Endodermal cell (in vitro differentiated cells): Measurements from ENCODE around the gene TBC1D25. TPM values are rescaled to one million over a fixed set of nuclear protein-coding genes. Genes with fewer than 3 reads are reported as not detected.

Source experiments
- DNase-seq: peaks from one replicate; pipeline ENCODE4 v3.0.0-alpha.2; 2017
- H3K27ac ChIP-seq: 2 replicates; pipeline ENCODE4 v1.5.1; 2013; ENCODE audit warnings: mild to moderate bottlenecking, low read depth, low read length, moderate library complexity
- H3K27me3 ChIP-seq: 2 replicates; pipeline ENCODE4 v1.6.1; 2013; ENCODE audit warnings: mild to moderate bottlenecking, low read length, moderate library complexity; ENCODE audit not compliant: insufficient read depth, control insufficient read depth, poor library complexity, severe bottlenecking
- H3K36me3 ChIP-seq: 2 replicates; pipeline ENCODE4 v1.7.0; 2013; ENCODE audit warnings: mild to moderate bottlenecking, low read length, moderate library complexity; ENCODE audit not compliant: control insufficient read depth, insufficient read depth
- H3K4me1 ChIP-seq: one replicate; pipeline ENCODE4 v1.7.0; 2013; ENCODE audit warnings: low read length; ENCODE audit not compliant: control insufficient read depth, insufficient read depth
- H3K4me3 ChIP-seq: 2 replicates; pipeline ENCODE4 v1.5.1; 2013; ENCODE audit warnings: mild to moderate bottlenecking, low read length, moderate library complexity
- H3K9ac ChIP-seq: 2 replicates; pipeline ENCODE4 v1.6.1; 2013; ENCODE audit warnings: mild to moderate bottlenecking, low read length, moderate library complexity; ENCODE audit not compliant: poor library complexity, severe bottlenecking; ENCODE audit errors: extremely low read depth
- H3K9me3 ChIP-seq: 2 replicates; pipeline ENCODE4 v1.6.1; 2013; ENCODE audit warnings: mild to moderate bottlenecking, low read length, moderate library complexity; ENCODE audit not compliant: control insufficient read depth
- H3K27ac Mint-ChIP-seq: 2 replicates; pipeline ENCODE4 v1.8.0; 2020; ENCODE audit warnings: mixed read lengths
- H3K27me3 Mint-ChIP-seq: 2 replicates; pipeline ENCODE4 v1.8.0; 2021; ENCODE audit warnings: mild to moderate bottlenecking, mixed read lengths; ENCODE audit not compliant: insufficient read depth
- H3K36me3 Mint-ChIP-seq: 2 replicates; pipeline ENCODE4 v1.8.0; 2020; ENCODE audit warnings: low read depth, mixed read lengths
- H3K4me1 Mint-ChIP-seq: 2 replicates; pipeline ENCODE4 v1.8.0; 2020; ENCODE audit warnings: mixed read lengths
- H3K4me3 Mint-ChIP-seq: 2 replicates; pipeline ENCODE4 v1.8.0; 2020; ENCODE audit warnings: mild to moderate bottlenecking, moderate library complexity, mixed read lengths
- H3K9me3 Mint-ChIP-seq: 2 replicates; pipeline ENCODE4 v1.8.0; 2020; ENCODE audit warnings: mild to moderate bottlenecking, mixed read lengths
- WGBS, 2 experiments: methylation state at CpG; one replicate each; pipeline versions ENCODE4 v1.1.5 to v1.1.7; 2013; ENCODE audit warnings: missing lambda C conversion rate in 2 of 2, mixed read lengths in 1 of 2; ENCODE audit not compliant: insufficient coverage in 1 of 2, insufficient read length in 1 of 2; 5-methylcytosine and 5-hydroxymethylcytosine counted together
- total RNA-seq, 2 donors: library from RNA; stranded (reverse); fragmentation: NEBNext Ultra II Directional in 1 of 2; extraction: Animal tissue kit (Norgen Biotek cat#: 25700) in 1 of 2; gene quantifications; 2 replicates in 1 of 2; 3 replicates in 1 of 2; pipeline ENCODE4 v1.2.1, GENCODE V29; 2021
- TF ChIP-seq, protein P1 (sequence below): fragments of 200-600 bp; sonication (generic); conservative IDR thresholded peaks from 2 replicates; pipeline ENCODE4 v1.5.0; 2021; ENCODE audit warnings: antibody characterized with exemption, mild to moderate bottlenecking

The TBC1D25 gene
- total RNA-seq, 2 donors from 2014 or later: 7.0 to 7.6 TPM

GRCh38 chrX:48574270-48575266, 35.1 kb downstream of the TBC1D25 start, which contains the start of gene RBM3:
RBM3 (plus strand) TSS chrX:48574484; CDS start chrX:48575181, 697 bp downstream.
- H3K36me3 Mint-ChIP-seq: peaks cover 41% of the 10 kb centered on the region
- peaks cover 73% of the 10 kb centered on the region for H3K9me3 Mint-ChIP-seq
- TF ChIP-seq, protein P1, sequence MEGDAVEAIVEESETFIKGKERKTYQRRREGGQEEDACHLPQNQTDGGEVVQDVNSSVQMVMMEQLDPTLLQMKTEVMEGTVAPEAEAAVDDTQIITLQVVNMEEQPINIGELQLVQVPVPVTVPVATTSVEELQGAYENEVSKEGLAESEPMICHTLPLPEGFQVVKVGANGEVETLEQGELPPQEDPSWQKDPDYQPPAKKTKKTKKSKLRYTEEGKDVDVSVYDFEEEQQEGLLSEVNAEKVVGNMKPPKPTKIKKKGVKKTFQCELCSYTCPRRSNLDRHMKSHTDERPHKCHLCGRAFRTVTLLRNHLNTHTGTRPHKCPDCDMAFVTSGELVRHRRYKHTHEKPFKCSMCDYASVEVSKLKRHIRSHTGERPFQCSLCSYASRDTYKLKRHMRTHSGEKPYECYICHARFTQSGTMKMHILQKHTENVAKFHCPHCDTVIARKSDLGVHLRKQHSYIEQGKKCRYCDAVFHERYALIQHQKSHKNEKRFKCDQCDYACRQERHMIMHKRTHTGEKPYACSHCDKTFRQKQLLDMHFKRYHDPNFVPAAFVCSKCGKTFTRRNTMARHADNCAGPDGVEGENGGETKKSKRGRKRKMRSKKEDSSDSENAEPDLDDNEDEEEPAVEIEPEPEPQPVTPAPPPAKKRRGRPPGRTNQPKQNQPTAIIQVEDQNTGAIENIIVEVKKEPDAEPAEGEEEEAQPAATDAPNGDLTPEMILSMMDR: peak; percentile 62
- peak within 1 kb of the TSS; percentile 90 for H3K4me3 ChIP-seq
- H3K4me1 ChIP-seq: peaks cover 6% of the 10 kb centered on the region
- DNase-seq: peak; percentile 94
- no peaks in the 10 kb centered on the region for H3K27me3 ChIP-seq
- H3K27ac Mint-ChIP-seq: peak within 1 kb of the TSS; percentile 99
- peaks cover 43% of the 10 kb centered on the region for H3K36me3 ChIP-seq
- peak within 1 kb of the TSS; percentile 95 for H3K4me3 Mint-ChIP-seq
- H3K9ac ChIP-seq: peak within 1 kb of the TSS; percentile 94
- peak within 1 kb of the TSS; percentile 97 for H3K27ac ChIP-seq
- no peaks in the 10 kb centered on the region for H3K27me3 Mint-ChIP-seq
- H3K4me1 Mint-ChIP-seq: peaks cover 11% of the 10 kb centered on the region
- no peaks in the 10 kb centered on the region for H3K9me3 ChIP-seq
- 0% methylated on average over 13 to 70 of the region's 71 CpGs for WGBS, 2 experiments

DNA sequence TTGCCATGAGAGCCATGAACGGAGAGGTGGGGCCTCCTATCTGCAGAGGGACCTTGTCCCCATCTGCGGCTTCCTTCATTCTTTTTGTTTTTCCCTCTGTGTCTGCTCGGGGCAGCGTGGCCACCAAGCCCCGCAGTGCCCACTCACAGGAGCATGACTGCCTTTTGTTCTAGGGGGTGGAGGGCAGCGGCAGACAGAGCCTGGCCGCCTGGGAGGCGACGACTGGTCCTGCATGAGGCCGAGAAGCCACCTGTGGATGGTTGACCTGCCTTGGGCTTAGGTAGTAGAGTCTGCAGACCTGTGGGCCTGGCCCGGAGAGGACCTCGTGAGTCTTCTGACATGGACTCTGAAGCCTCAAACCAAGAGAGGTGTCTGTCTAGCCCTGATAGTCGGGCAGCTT, 36.1 kb downstream of the TBC1D25 start:
- H3K27ac Mint-ChIP-seq: peak overlapping the region; percentile 99
- peaks cover 48% of the 10 kb centered on the region for H3K36me3 ChIP-seq
- WGBS, 2 experiments: 83 to 94% methylated on average over 1 to 13 of the region's 13 CpGs

DNA sequence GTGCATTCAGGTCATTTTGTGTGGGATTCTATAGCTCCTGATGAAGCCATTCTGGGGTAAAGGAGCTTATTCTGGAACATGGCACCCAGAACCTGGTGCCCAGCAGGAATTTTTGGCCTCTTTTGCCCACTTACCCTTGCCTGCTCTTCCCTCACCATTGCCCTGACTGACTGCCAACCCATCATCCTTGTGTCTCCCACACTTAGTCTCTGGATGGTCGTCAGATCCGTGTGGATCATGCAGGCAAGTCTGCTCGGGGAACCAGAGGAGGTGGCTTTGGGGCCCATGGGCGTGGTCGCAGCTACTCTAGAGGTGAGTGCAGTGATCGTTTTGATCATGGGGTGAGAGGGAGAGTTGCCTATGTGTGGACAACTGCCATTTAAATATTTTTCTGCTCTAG, 36.6 kb downstream of the TBC1D25 start:
- no peak for DNase-seq
- Mint-ChIP-seq H3K9me3 (peaks cover 70% of the 10 kb centered on the region), H3K4me1 (peaks cover 14% of the 10 kb centered on the region), H3K4me3 (peak overlapping the region; percentile 95), H3K27ac (peak overlapping the region; percentile 7), H3K36me3 (peaks cover 45% of the 10 kb centered on the region), H3K27me3 (no peaks in the 10 kb centered on the region)
- peaks cover 6% of the 10 kb centered on the region for H3K4me1 ChIP-seq
- no peaks in the 10 kb centered on the region for H3K27me3 ChIP-seq
- H3K4me3 ChIP-seq: peak overlapping the region; percentile 90
- H3K27ac ChIP-seq: no peak overlapping the region
- peaks cover 48% of the 10 kb centered on the region for H3K36me3 ChIP-seq
- TF ChIP-seq, protein P1: no peak
- no peak overlapping the region for H3K9ac ChIP-seq
- no peaks in the 10 kb centered on the region for H3K9me3 ChIP-seq
- 93% methylated on average over 6 of the region's 6 CpGs; no CpG with 5 or more reads in 1 of the 2 experiments for WGBS, 2 experiments

More for the DNA sequence above, 36.1 kb downstream of the TBC1D25 start:
- no peaks in the 10 kb centered on the region for H3K27me3 ChIP-seq
- peak overlapping the region; percentile 94 for H3K9ac ChIP-seq
- Mint-ChIP-seq H3K27me3 (no peaks in the 10 kb centered on the region), H3K36me3 (peaks cover 45% of the 10 kb centered on the region), H3K4me1 (peaks cover 14% of the 10 kb centered on the region), H3K4me3 (peak overlapping the region; percentile 95), H3K9me3 (peaks cover 73% of the 10 kb centered on the region)
- peak overlapping the region; percentile 90 for H3K4me3 ChIP-seq
- no peak overlapping the region for H3K27ac ChIP-seq
- TF ChIP-seq, protein P1: no peak
- DNase-seq: no peak
- H3K9me3 ChIP-seq: no peaks in the 10 kb centered on the region
- peaks cover 6% of the 10 kb centered on the region for H3K4me1 ChIP-seq
